DMS153 treated with DMSO at 0.1 percent for 48 hours (cell line): ENCODE data around the gene LRRC43.

ENCODE experiments used
- DNase-seq: peaks from one replicate; lab custom pipeline; 2025; ENCODE audit not compliant: unreplicated experiment; lab: John Stamatoyannopoulos, UW

LRRC43 gene

DNA sequence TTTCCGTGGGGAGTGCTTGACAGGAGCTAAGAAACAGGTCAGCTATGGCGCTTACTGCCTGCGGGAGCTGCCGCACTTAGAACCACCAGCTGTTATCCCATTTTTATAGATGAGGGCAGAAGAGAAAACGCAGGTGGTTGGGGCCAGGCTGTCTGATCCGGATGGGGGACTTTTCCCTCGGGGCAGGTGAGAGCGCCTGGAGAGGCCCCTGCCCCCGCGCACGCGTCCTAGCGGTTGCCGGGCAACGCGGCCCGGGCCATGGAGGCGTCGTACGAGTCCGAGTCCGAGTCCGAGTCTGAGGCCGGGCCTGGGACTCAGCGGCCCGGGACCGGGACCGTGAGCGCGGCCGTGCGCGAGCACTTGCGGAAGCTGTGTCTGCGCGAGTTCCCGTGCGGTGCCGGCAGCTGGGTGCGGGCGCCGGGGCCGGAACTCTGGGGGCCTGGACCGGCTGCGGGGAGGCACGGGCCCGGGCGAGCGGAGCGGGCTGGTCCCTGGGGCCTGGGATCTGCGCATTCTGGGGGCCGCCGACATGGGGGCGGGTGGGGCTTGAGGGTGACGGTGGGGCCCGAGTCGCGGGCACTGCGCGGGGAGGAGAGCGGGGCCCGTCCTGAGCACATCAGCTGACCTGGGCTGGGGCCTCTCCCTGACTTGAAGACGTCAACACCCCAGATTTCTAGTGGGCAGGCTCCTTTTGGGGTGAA lies at the start of gene LRRC43:
TSS of gene LRRC43 (plus strand) at position 237 of the 701 bp plus-strand sequence. CDS start at position 259, 22 bp downstream.
- DNase-seq = peak; percentile 15

- DNase-seq = no peak
Measured at GRCh38 chr12:122133192-122133950, 49.6 kb upstream of the LRRC43 start.

DNA sequence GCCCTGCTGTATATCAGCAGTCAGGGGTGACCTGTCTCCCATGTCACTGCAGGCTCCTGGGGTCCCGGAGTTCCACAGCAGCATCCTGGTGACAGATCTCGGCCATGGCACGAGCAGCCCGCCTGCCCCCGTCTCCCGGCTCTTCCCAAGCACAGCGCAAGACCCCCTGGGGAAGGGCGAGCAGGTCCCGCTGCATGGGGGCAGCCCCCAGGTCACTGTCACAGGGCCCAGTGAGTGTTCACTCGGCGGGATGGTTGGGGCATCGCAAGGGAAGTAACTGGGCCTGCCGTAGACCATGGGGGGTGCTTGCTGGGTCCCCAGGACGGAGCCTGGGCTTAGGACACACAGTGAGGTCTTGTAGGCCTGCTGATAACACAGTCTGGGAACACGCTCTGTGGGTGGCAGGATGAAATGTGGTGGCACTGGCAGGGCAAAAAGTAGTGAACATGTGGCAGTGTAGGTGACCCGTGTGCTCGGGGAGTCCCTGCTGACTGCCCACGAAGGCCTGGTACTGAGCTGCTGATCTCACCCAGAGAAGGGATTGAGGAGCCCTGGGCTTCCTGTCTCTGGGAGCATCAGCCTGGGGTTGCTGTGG lies 47.4 kb upstream of the LRRC43 start:
- no peak for DNase-seq

DNA sequence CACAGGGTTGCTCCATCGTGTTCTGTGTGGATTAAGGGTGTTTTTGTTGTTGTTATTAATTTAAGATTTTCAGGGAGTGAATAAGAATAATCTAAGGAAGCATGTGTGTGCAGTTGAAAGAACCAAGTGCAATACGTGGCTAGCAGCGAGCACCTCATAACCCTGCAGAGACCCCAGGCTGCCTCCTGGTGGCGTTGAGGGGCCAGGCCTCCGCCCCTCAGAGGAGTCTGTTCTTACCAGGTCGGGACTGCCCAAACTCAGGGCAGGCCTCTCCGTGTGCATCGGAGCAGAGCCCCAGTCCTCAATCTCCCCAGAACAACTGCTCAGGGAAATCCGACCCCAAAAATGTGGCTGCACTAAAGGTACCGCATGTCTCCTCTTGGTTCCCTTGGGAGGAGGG lies 45.7 kb upstream of the LRRC43 start:
- no peak for DNase-seq

DNA sequence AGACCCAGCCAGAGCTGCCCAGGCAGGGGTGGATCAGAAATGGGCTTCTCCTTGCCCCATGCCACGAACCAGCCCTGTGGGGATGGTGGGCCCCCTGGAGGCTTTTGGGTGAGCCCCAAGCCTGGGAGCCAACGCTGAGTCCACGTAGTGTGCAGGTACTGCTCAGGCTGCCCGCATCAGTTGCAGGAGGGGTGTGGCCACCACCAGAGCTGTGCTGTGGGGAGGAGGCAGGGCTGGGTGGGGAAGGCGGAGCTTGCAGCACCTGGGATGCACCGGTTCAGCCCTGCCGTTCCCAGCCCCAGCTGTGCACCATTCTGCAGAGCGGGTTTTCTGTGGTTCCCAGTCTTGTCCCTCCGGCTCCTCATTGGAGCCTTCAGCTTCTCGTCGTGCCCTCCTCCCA lies 45.2 kb upstream of the LRRC43 start:
- DNase-seq = no peak

GRCh38 chr12:122138181-122138580 lies 44.7 kb upstream of the LRRC43 start:
- DNase-seq = no peak

- no peak for DNase-seq
Measured at GRCh38 chr12:122138616-122139015, 44.3 kb upstream of the LRRC43 start.

- DNase-seq = no peak
Measured at GRCh38 chr12:122139266-122139665, 43.7 kb upstream of the LRRC43 start.

GRCh38 chr12:122139941-122140340 lies 43.0 kb upstream of the LRRC43 start:
- DNase-seq = no peak

GRCh38 chr12:122140467-122141257 lies 42.3 kb upstream of the LRRC43 start:
- DNase-seq = no peak

GRCh38 chr12:122141911-122142725 lies 40.8 kb upstream of the LRRC43 start:
- DNase-seq = no peak

DNA sequence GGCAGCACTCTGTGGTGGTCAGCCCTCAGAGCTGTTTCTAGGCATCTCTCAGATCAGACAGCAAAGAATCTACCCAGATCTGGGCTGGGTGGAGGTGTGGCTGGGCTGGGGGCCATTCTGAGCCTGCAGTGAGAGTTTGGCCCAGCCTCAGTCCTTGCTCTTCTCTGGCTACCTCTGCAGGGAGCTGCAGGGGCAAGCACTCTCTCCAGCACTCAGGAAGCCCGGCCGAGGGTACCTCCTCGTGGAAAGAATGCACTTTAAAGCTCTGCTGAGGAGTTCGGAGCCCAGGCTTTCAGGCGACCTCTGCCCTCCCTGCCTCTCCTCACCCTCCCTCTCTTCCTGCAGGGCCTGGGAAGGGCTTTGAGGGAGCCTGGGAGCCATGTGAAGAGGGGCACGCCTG lies 40.1 kb upstream of the LRRC43 start:
- DNase-seq = no peak

DNA sequence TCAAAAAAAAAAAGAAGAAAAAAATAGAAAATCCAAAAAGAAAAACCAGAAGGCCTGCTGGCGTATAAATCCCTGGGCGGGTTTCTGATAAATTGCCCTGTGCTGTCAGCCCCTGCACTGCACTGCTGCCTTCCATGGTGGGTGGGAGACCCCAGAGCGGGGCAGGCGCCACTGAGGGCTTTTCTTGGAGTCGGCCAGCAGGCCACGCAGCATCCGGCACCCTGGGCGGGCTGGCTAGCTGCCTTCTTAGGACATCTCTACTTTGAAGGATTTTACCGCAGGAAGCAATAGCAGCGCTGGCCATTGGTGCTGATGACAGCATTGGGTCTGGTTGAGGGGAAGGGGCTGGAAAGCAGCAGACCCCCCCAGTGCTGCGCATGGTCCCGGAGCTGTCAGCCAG lies 38.0 kb upstream of the LRRC43 start:
- no peak for DNase-seq

GRCh38 chr12:122145505-122146330 lies 37.2 kb upstream of the LRRC43 start:
- DNase-seq = no peak

- no peak for DNase-seq
Measured at GRCh38 chr12:122147514-122148290, 35.2 kb upstream of the LRRC43 start.

- no peak for DNase-seq
Measured at GRCh38 chr12:122148657-122149056, 34.3 kb upstream of the LRRC43 start.

DNA sequence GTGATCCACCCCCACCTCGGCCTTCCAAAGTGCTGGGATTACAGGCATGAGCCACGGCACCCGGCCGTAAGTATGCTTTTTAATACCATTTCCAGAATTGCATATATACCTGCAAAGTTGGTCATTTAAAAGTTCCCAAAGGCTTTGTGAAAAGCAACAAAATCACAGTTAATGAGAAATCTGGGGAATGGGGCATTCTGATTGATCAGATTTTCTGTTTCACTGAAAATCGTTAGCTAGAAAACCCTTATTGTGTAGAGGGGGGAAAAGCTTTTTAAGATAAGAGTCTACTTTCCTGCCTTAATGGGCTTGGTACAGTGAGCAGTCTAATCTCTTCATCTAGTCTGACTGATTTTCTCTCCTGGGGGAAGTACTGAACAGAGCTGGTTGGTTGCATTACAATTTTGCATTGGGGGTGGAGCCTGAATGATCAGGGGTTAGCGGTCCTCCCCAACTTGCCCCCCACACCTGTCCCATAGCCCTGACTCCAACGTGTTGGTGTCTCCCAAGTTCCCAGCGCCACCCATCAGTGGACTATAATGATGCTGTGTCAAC lies 32.7 kb upstream of the LRRC43 start:
- no peak for DNase-seq

- DNase-seq = no peak
Measured at GRCh38 chr12:122152754-122153153, 30.2 kb upstream of the LRRC43 start.

DNA sequence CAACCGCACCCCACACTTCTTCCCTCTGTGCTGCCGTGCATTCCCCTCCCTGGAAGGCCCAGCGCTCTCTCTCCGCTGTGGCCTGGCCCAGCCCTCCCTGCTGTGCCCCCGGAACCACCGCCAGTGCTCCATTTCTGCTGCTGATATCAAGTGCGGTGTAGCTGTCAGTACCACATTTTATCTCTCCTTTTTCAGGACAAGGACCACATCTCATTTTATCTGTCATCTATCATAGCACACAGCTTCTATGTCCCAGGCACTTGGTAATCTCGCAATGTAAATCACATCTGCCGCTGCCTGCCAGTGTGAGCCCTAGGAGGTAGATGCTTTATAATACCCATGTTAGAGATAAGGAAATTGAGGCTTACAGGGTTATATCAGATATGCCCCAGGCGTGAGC lies 27.2 kb upstream of the LRRC43 start:
- DNase-seq = no peak
